SH-SY5Y (cell line): ENCODE data around the gene STAC.

Experiments used
- GATA2 ChIP-seq: IDR thresholded peaks from 2 replicates; pipeline ENCODE4 v1.6.1; 2011; ENCODE audit warnings: mild to moderate bottlenecking, low read depth, low read length
- GATA3 ChIP-seq: IDR thresholded peaks from 2 replicates; pipeline ENCODE4 v1.6.1; 2011; ENCODE audit warnings: low read depth, mild to moderate bottlenecking, low read length, moderate library complexity

- TF ChIP-seq GATA2 (no peak), GATA3 (no peak)
Measured at GRCh38 chr3:36446276-36446675, 66.0 kb downstream of the STAC start.
